ENCODE data around the gene SYCN.

SYCN gene

DNA sequence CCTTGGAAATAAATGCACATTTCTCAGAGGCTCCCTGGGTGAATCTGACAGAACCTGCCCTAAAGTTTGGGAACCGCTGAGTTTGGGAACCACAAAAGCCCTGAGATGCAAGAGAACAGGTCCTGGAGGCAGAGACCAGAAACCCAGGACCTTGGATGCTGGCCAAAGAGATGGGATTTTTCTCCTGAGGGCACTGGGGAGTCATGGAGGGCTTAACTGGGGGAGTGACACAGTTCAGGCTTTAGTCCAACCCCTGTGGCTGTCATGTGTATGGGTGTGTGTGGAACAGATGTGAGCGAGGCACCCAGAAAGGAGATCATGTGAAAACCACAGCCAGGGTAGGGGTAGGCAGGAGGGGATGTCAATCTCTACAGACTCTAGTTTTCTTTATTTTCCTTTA, 11.2 kb downstream of the SYCN start:
- no peak for DNase-seq

- no peak for DNase-seq
These were observed 13.3 kb downstream of the SYCN start for GRCh38 chr19:39190768-39191167.

- no peak for DNase-seq
These were observed 15.1 kb downstream of the SYCN start for GRCh38 chr19:39188960-39189359.

DNA sequence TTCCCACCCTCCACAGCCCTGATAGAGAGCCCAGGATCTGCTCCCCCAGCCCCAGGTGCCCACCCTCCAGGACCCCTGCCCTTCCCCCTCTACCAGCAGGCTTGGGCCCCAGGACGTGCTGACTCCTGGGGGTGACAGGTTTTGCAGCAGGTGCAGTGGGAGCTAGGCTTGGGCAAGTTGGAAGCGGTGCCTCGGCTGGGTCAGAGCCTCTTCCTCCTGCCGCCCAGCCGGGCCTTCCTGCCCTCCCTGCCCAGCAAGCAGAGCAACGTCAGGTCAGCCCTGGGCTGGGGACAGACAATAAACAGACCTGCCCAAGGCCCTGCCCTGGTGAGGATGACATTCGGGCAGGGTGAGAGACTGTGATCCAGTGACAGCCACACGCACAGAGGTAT, 16.5 kb downstream of the SYCN start:
- DNase-seq = no peak

DNA sequence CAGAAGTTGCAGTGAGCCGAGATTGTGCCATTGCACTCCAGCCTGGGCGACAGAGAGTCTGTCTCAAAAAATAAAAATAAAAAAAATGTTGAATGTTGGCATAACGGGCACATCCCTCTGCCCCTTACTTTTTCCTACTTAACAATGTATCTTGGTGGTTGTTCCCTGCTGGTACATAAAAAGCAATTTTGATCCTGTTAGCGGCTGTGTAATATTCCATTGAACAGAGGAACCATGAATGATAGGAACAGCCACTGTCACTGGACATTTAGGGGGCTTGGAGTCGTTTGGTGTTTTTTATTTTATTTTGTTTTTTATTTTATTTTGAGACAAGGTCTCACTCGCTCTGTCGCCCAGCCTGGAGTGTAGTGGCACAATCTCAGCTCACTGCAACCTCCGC, 17.7 kb downstream of the SYCN start:
- DNase-seq = no peak

GRCh38 chr19:39183104-39183503, 21.0 kb downstream of the SYCN start:
- no peak for DNase-seq

- no peak for DNase-seq
These were observed 21.9 kb downstream of the SYCN start for GRCh38 chr19:39182174-39182505.

DNA sequence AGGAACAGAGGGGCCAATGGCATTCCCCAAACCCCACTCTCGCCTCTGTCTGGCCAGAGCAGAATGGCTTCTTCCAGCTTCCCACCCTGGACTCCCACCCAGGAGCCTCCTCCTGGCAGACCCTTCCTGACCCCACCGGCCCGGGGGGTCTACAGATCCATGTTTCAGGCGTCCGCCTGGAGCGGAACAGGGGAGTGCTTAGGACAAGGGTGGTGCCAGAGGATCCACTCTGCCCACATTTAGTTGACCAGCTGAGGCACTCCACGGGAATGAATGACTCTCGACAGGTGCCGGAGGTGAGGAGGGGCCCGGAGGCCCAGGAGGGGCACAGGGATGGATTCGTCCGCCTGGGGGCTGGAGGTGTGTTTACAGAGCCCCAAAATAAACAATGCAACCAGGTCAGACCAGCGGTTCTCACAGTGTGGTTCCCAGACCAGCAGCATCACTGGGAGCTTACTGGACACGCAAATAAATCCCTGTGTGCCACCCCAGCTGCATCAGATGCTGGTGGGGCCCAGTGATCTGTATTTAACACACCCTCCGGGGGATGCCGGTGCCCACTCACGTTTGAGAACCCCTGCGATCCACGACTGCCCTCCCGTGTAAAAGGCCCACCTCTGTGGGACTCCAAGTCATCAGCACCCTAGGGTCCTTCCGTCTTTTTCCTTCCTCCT, 22.4 kb downstream of the SYCN start:
- DNase-seq = no peak

GRCh38 chr19:39180749-39181148, 23.3 kb downstream of the SYCN start:
- no peak for DNase-seq

- DNase-seq = no peak
These were observed 24.3 kb downstream of the SYCN start for GRCh38 chr19:39179754-39180153.

DNA sequence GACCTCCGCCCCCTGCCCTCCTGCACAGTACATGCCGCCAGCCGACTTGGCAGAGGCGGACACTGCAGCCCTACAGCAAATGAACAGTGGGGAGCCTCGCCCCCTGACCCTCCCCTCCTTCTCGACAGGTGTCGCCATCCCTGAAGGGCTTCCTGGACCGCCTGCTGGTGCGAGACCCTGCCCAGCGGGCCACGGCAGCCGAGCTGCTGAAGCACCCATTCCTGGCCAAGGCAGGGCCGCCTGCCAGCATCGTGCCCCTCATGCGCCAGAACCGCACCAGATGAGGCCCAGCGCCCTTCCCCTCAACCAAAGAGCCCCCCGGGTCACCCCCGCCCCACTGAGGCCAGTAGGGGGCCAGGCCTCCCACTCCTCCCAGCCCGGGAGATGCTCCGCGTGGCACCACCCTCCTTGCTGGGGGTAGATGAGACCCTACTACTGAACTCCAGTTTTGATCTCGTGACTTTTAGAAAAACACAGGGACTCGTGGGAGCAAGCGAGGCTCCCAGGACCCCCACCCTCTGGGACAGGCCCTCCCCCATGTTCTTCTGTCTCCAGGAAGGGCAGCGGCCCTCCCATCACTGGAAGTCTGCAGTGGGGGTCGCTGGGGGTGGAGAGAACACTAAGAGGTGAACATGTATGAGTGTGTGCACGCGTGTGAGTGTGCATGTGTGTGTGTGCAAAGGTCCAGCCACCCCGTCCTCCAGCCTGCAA, 25.6 kb downstream of the SYCN start:
- no peak for DNase-seq

- DNase-seq = no peak
These were observed 26.3 kb downstream of the SYCN start for GRCh38 chr19:39177736-39178135.

DNA sequence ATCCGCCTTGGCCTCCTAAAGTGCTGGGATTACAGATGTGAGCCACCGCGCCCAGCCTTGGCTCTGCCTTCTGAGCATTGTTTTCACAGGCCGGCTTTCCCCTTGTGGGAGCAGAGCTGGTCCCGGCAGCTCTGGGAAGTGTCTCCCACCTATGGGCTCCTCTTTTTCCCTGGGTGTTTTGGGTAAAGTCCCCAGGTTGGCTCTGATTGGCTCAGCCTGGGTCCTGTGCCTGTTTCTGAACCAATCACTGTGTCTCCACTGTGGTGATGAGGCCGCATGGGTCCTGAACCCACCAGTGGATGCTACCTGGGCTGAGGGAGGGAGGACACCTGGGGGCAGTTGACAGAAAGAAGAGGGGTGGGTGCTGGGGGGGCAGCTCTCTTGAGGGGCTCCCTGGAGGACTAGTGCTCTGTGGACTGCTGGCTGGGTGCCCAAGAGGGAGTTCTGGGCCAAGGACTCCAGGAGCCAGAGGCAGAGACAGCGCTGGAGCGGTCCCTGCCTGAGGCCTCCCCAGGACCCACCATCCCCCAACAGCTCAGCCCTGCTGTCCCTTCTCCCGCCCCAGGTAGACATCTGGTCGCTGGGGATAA, 26.9 kb downstream of the SYCN start:
- no peak for DNase-seq

- DNase-seq = no peak
These were observed 28.5 kb downstream of the SYCN start for GRCh38 chr19:39175564-39175963.

- DNase-seq = no peak
These were observed 29.2 kb downstream of the SYCN start for GRCh38 chr19:39174558-39175544.

GRCh38 chr19:39174142-39174541, 29.9 kb downstream of the SYCN start:
- no peak for DNase-seq

- no peak for DNase-seq
These were observed 30.5 kb downstream of the SYCN start for GRCh38 chr19:39173502-39173991.

- no peak for DNase-seq
These were observed 31.2 kb downstream of the SYCN start for GRCh38 chr19:39172700-39173501.

DNA sequence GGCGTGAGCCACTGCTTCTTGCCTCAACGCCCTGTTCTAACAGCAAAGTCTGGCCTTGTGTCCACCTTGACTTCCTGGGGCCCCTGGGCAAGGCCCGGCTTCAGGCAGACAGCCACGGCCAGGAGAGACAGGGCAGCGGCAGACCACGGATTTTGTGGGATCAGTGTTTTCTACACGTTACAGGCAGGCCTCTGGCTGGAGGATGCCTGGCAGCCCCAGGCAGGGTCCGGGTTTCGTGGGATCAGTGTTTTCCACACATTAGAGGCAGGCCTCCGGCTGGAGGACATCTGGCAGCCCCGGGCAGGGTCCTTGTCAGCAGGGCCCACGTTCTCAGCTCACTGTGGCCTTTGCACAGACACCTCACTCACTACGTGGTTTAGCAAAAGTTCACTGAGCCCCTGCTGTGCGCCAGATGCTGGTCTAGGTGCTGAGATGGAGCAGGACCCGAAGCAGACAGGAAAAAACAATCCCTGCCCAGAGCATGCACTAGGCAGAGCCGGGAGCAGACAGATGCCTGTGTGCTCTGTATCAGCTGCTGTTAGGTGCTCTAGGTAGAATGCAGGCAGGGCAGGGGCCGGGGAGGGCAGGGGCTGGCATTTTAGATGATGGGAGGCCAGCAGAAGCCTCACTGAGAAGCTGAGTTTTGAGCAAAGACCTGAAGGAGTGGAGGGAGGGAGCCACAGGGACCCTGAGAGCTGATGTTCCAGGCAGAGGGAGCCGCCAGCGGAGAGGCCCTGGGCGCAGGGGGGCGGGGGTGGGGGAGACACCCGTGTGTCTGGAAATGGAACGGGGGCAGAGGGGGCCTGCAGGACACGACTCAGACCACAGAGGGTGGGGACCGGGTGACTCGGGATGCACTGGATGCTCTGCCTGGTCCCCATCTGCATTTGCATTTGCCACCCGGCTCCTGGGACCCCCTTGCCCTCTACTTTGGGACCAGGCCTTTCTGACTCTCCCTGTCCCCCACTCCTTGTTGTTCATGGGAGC, 32.3 kb downstream of the SYCN start:
- no peak for DNase-seq

DNA sequence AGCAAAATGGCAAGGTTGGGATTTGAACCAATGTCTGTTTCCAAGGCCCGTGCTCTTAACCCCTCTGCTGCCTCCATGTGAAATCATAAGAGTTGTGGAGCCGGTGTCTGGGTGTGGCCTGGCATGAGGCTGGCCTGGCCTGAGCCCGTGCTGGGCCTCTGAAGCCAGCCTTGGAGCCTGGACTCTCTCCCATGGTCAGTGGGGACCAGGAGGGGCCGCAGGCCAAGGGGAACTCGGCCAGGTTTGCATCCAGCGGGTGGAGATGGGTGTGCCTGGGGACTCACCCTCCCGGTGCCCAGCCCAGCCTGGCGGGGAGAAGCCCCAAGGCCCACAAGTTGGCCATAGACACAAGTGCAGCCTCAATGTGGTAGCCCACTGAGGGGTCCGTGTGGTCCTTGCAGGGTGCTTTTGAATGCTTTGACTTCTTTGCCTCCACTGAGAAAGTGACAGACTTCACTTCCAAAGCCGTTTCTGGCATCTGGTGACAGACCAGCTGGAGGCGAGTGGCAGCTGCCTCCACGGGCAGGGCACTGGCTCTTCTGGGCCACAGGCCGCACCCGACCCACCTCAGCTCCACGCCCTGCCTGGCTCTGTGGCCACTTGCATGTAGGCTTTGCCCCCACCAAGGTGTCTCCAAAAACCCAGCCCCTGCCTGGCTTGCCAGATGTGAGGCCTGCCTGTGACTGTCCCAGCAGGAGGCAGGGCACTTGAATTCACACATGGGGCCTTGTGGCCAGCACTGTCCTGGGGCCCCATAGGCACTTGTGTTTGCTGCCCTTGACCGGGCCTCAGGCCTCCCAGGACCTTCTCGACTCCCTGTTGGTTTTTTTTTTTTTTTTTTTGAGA, 33.5 kb downstream of the SYCN start:
- no peak for DNase-seq

Data from activated CD4-positive, alpha-beta T cell treated with anti-CD3 and anti-CD28 coated beads, Interleukin-2, amount 50 U/mL, for 16 hours (primary cell).